Measurements from ENCODE around the gene MTA3. TPM values are rescaled to one million over a fixed set of nuclear protein-coding genes. Genes with fewer than 3 reads are reported as not detected.
A peak's percentile ranks its signal among the peaks of the same experiment; 100 is the strongest.

MTA3 gene
- total RNA-seq, 6 experiments from 2014 or later: 6.3 to 13.0 (median 11.4) TPM

DNA sequence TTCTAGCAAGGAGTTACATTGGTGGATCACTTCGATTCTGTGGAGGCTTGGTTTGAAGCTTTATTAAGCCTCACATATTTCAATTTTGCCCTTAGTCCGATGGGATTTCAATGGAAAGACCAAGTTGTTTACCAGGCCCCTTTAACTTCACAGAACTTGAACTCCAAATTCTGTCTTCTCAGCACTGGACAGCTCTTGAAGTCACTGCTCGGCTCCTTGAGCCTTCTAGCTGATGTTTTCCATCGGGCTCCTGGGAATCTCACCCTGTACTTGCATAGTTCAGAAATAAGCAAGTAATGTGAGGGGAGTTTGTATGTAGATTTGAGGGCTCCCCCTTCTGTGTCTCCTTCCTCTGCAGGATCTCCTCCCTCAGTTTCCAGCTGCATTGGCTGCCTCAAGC, 180.4 kb downstream of the MTA3 start:
- intact Hi-C loops (cut with DNase I): no loop called here
- Histone ChIP-seq H3K27ac (no peak overlapping the region), H3K36me3 (no peaks in the 10 kb centered on the region), H3K4me1 (peaks cover 0 to 5% (median 2%) of the 10 kb centered on the region in 4 donors), H3K4me3 (no peak overlapping the region), H3K9me3 (no peaks in the 10 kb centered on the region), H3K27me3 (no peaks in the 10 kb centered on the region)
- ATAC-seq: no peak
- no peak for TF ChIP-seq CTCF (IDR thresholded peaks at IDR 0.05)
- no peak for TF ChIP-seq POLR2A (IDR thresholded peaks at IDR 0.05)
- 100% methylated on average over 2 of the region's 4 CpGs for WGBS (ENCODE audit: insufficient coverage, low coverage, low lambda C conversion rate, missing lambda C conversion rate)
- no peak for DNase-seq

- ATAC-seq (peak; percentile 22 to 46 (median 37)), DNase-seq (no peak)
- Histone ChIP-seq H3K36me3 (no peaks in the 10 kb centered on the region), H3K4me1 (peaks cover 0 to 11% (median 3%) of the 10 kb centered on the region in 4 donors), H3K27me3 (no peaks in the 10 kb centered on the region), H3K9me3 (no peaks in the 10 kb centered on the region), H3K27ac (no peak overlapping the region), H3K4me3 (no peak overlapping the region)
- TF ChIP-seq CTCF (IDR thresholded peaks at IDR 0.05) (no peak), POLR2A (IDR thresholded peaks at IDR 0.05) (no peak)
- 48% methylated on average over 2 of the region's 2 CpGs for WGBS (ENCODE audit: insufficient coverage, low coverage, low lambda C conversion rate, missing lambda C conversion rate)
- intact Hi-C loops (cut with DNase I): no loop called here
Measured at GRCh38 chr2:42752314-42752713, 183.9 kb downstream of the MTA3 start.

DNA sequence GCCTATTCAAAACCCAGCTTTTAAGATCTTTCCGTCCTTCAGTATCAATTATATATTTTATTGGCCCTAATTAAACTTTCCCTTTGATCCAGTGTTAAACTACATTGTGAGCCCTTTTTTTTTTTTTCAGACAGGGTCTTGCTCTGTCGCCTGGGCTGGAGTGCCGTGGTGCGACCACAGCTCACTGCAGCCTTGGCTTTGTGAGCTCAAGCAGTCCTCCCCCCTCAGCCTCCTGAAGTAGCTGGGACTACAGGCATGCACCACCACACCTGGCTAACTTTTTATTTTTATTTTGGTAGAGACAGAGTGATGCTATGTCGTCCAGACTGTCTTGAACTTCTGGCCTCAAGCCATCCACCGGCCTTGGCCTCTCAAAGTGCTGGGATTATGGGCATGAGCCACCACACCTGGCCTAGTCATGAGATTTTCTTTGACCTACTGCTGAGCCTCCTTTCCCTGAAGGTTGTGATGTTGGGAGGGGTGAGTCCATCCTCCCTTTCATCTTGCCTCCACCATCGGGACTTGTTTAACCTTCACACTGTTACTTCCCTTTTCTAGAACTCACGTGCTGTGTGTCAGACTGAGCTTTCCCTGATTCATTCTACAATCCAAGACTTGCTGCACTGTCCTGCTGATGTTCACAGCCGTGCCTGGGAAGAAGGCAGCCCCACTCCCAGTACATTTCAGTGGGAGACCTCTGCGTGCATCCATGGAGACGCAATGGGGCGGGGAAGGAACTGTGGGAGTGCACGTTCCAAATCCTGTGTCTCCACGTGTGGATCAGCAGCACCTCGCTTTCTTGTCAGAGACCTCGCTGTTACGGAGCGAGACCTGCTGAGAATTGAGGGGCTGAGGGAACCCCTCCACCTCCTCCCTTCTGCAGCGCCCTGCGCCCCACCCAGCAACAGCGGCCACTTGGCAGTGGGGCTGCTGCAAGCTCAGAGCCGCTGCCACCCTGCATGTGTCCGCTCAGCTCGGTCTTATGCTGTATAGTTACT, 184.7 kb downstream of the MTA3 start:
- no peak for TF ChIP-seq CTCF (IDR thresholded peaks at IDR 0.05)
- no peak for TF ChIP-seq POLR2A (IDR thresholded peaks at IDR 0.05)
- no peak overlapping the region for H3K27ac ChIP-seq
- no peaks in the 10 kb centered on the region for H3K27me3 ChIP-seq
- 76% methylated on average over 12 of the region's 24 CpGs for WGBS (ENCODE audit: insufficient coverage, low coverage, low lambda C conversion rate, missing lambda C conversion rate)
- no peak for ATAC-seq
- H3K4me1 ChIP-seq: peaks cover 0 to 11% (median 3%) of the 10 kb centered on the region in 4 donors
- H3K9me3 ChIP-seq: no peaks in the 10 kb centered on the region
- intact Hi-C loops (cut with DNase I): no loop called here
- H3K4me3 ChIP-seq: no peak overlapping the region
- H3K36me3 ChIP-seq: no peaks in the 10 kb centered on the region
- DNase-seq: no peak

GRCh38 chr2:42754021-42754775, 185.8 kb downstream of the MTA3 start:
- DNase-seq (peak in 1 of 3 donors; percentile 81), ATAC-seq (peak; percentile 77 to 87 (median 86))
- Histone ChIP-seq H3K36me3 (no peaks in the 10 kb centered on the region), H3K9me3 (no peaks in the 10 kb centered on the region), H3K27me3 (no peaks in the 10 kb centered on the region), H3K4me1 (peaks cover 0 to 11% (median 3%) of the 10 kb centered on the region in 4 donors), H3K4me3 (no peak overlapping the region), H3K27ac (no peak overlapping the region)
- intact Hi-C loops (cut with DNase I): no loop called here
- 19% methylated on average over 5 of the region's 11 CpGs for WGBS (ENCODE audit: insufficient coverage, low coverage, low lambda C conversion rate, missing lambda C conversion rate)
- no peak for TF ChIP-seq POLR2A (IDR thresholded peaks at IDR 0.05)
